Sigmoid colon (tissue), 3 donors: ENCODE data around the gene ADAMTS17.

Experiments used
- POLR2A ChIP-seq, 2 donors: fragments of 450-650 bp; IDR thresholded peaks; one replicate each; pipeline ENCODE4 v1.6.1; 2016; ENCODE audit warnings: antibody characterized with exemption in 2 of 2, mild to moderate bottlenecking in 2 of 2, moderate library complexity in 2 of 2
- TF ChIP-seq, protein P1 (sequence below), 4 experiments: fragments of 450-650 bp in 3 of 4; fragments of 200-600 bp in 1 of 4; IDR thresholded peaks; one replicate each; pipeline ENCODE4 v1.5.1; 2016 to 2019; ENCODE audit warnings: antibody characterized with exemption in 4 of 4, mild to moderate bottlenecking in 3 of 4, moderate library complexity in 2 of 4

DNA sequence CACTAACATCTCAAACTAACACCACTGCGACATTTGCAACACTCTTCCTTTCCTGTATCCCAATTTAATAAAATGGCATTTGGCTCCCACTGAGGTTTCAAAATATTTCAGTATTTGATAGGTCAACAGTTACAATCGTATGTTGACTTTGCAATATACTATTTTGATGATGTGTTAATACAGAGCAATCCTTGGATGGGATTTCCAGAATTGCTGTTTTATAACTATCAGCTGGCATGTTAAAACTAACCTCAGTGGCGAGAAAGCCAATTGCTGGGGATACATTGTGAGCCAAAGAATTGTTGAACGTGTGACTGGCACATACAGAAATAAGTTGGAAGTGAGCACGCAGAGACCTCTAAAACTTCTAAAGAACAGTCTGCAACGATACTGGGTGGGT is 382.4 kb downstream of the ADAMTS17 start:
- TF ChIP-seq, protein P1, sequence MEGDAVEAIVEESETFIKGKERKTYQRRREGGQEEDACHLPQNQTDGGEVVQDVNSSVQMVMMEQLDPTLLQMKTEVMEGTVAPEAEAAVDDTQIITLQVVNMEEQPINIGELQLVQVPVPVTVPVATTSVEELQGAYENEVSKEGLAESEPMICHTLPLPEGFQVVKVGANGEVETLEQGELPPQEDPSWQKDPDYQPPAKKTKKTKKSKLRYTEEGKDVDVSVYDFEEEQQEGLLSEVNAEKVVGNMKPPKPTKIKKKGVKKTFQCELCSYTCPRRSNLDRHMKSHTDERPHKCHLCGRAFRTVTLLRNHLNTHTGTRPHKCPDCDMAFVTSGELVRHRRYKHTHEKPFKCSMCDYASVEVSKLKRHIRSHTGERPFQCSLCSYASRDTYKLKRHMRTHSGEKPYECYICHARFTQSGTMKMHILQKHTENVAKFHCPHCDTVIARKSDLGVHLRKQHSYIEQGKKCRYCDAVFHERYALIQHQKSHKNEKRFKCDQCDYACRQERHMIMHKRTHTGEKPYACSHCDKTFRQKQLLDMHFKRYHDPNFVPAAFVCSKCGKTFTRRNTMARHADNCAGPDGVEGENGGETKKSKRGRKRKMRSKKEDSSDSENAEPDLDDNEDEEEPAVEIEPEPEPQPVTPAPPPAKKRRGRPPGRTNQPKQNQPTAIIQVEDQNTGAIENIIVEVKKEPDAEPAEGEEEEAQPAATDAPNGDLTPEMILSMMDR (IDR thresholded peaks at IDR 0.05): no peak
- no peak for TF ChIP-seq POLR2A (IDR thresholded peaks at IDR 0.05)
